GM19468 (cell line): ENCODE data around the gene SNTA1.
A peak's percentile ranks its signal among the peaks of the same experiment; 100 is the strongest.
"Not testable (repeated sequence)": the region's sequence is repeated elsewhere in the genome, so short reads cannot be mapped to it uniquely, and the experiment has no call there.

ENCODE experiments used
- ATAC-seq: cut with Tn5 transposase; IDR thresholded peaks from one replicate; pipeline ENCODE4 v1.9.1; 2021; ENCODE audit warnings: mild to moderate bottlenecking, moderate library complexity, moderate number of reproducible peaks; ENCODE audit not compliant: unreplicated experiment; ENCODE audit errors: extremely low read depth

The SNTA1 gene

GRCh38 chr20:33443512-33444239 is at the start of gene SNTA1:
Gene SNTA1, minus strand, starts transcription at chr20:33443763. Its CDS starts 143 bp downstream, at chr20:33443620.
- ATAC-seq, result no peak

GRCh38 chr20:33490934-33491656 is 47.5 kb upstream of the SNTA1 start:
- ATAC-seq, result no peak

GRCh38 chr20:33490023-33490933 is 46.7 kb upstream of the SNTA1 start, which contains the start of gene CBFA2T2:
Gene CBFA2T2, plus strand, starts transcription at chr20:33490096. Its CDS starts 172 bp downstream, at chr20:33490268.
- ATAC-seq, result peak; percentile 40

GRCh38 chr20:33489495-33490022 is 46.0 kb upstream of the SNTA1 start:
- peak; percentile 90 for ATAC-seq

GRCh38 chr20:33488661-33489494 is 45.3 kb upstream of the SNTA1 start:
- not testable (repeated sequence) for ATAC-seq

GRCh38 chr20:33488201-33488600 is 44.6 kb upstream of the SNTA1 start:
- no peak for ATAC-seq

GRCh38 chr20:33483186-33483585 is 39.6 kb upstream of the SNTA1 start:
- not testable (repeated sequence) for ATAC-seq

- no peak for ATAC-seq
Measured at GRCh38 chr20:33482581-33482980, 39.0 kb upstream of the SNTA1 start.

- ATAC-seq, result no peak
Measured at GRCh38 chr20:33481431-33481941, 37.9 kb upstream of the SNTA1 start.

- no peak for ATAC-seq
Measured at GRCh38 chr20:33480048-33480447, 36.5 kb upstream of the SNTA1 start.

GRCh38 chr20:33477386-33478234 is 34.0 kb upstream of the SNTA1 start:
- ATAC-seq, result no peak

- ATAC-seq, result no peak
Measured at GRCh38 chr20:33475381-33476152, 32.0 kb upstream of the SNTA1 start.

GRCh38 chr20:33474963-33475362 is 31.4 kb upstream of the SNTA1 start:
- ATAC-seq, result no peak

- ATAC-seq, result no peak
Measured at GRCh38 chr20:33474097-33474873, 30.7 kb upstream of the SNTA1 start.

- no peak for ATAC-seq
Measured at GRCh38 chr20:33472868-33473435, 29.4 kb upstream of the SNTA1 start.

- ATAC-seq, result no peak
Measured at GRCh38 chr20:33470866-33471265, 27.3 kb upstream of the SNTA1 start.
